A549 (cell line): Measurements from ENCODE around the gene CEP128. TPM values are rescaled to one million over a fixed set of nuclear protein-coding genes. Genes with fewer than 3 reads are reported as not detected.

Source experiments
- ATAC-seq, 2 experiments: fragments of 200-7000 bp in 1 of 2; fragments of >200 bp in 1 of 2; cut with Nextera tagmentation in 1 of 2; cut with Tn5 transposase in 1 of 2; 3 replicates each; pipeline versions ENCODE4 v1.8.0 to v1.9.1; 2018 to 2020; ENCODE audit warnings: mild to moderate bottlenecking in 1 of 2, moderate library complexity in 1 of 2
- CTCF ChIA-PET: fragments of 300-600 bp; sonication (Branson Sonifier 250); formaldehyde crosslinking; extraction: SDS; loops from one replicate; lab custom pipeline; 2021; ENCODE audit warnings: antibody characterized with exemption, inconsistent platforms; lab: Yijun Ruan, JAX
- POLR2A ChIA-PET: fragments of 350-600 bp; formaldehyde crosslinking; extraction: SDS; loops from one replicate; lab custom pipeline; 2021; ENCODE audit warnings: antibody characterized with exemption, inconsistent platforms; lab: Yijun Ruan, JAX
- DNase-seq, 2 experiments: peaks; one replicate each; pipeline versions ENCODE4 v3.0.0 to v3.0.0-alpha.2; 2011 to 2016; ENCODE audit warnings: low read depth in 1 of 2, low spot score in 1 of 2
- FAIRE-seq: peaks from 2 replicates; lab custom pipeline; 2011; peaks lifted over from hg19 to GRCh38; lab: Jason Lieb, UNC
- H3K27ac ChIP-seq, 2 experiments: fragments of >200 bp; sonication (Bioruptor Twin); formaldehyde crosslinking; 3 replicates each; pipeline ENCODE4 v1.5.1; 2016 to 2017
- H3K4me1 ChIP-seq: fragments of >200 bp; sonication (Bioruptor Twin); formaldehyde crosslinking; 3 replicates; pipeline ENCODE4 v1.6.1; 2016
- H3K4me2 ChIP-seq: fragments of >200 bp; sonication (Bioruptor Twin); formaldehyde crosslinking; 3 replicates; pipeline ENCODE4 v1.6.1; 2016
- H3K4me3 ChIP-seq: fragments of >200 bp; sonication (Bioruptor Twin); formaldehyde crosslinking; 3 replicates; pipeline ENCODE4 v1.5.1; 2016
- H3K9me3 ChIP-seq: fragments of >200 bp; sonication (Bioruptor Twin); formaldehyde crosslinking; 3 replicates; pipeline ENCODE4 v1.6.1; 2016
- ATOH8 ChIP-seq: fragments of 250-450 bp; sonication (Bioruptor Pico); IDR thresholded peaks from 2 replicates; pipeline ENCODE4 v1.5.0; 2020; ENCODE audit warnings: low read depth, mild to moderate bottlenecking, moderate library complexity
- BHLHE40 ChIP-seq: IDR thresholded peaks from 2 replicates; pipeline ENCODE4 v1.6.1; 2012; ENCODE audit warnings: low read depth, low read length, inconsistent platforms
- CBX8 ChIP-seq: fragments of 200-600 bp; sonication (generic); IDR thresholded peaks from 2 replicates; pipeline ENCODE4 v1.6.1; 2016
- E2F6 ChIP-seq: IDR thresholded peaks from 2 replicates; pipeline ENCODE4 v1.6.1; 2012; ENCODE audit warnings: low read depth, borderline replicate concordance
- EHF ChIP-seq: fragments of 250-450 bp; sonication (Bioruptor Pico); IDR thresholded peaks from 2 replicates; pipeline ENCODE4 v1.5.0; 2020; ENCODE audit warnings: mild to moderate bottlenecking
- ELK1 ChIP-seq: fragments of 150-350 bp; IDR thresholded peaks from 2 replicates; pipeline ENCODE4 v1.6.1; 2014; ENCODE audit warnings: low read depth, mild to moderate bottlenecking, low read length
- ESRRA ChIP-seq: fragments of 150-350 bp; IDR thresholded peaks from 2 replicates; pipeline ENCODE4 v1.6.1; 2014; ENCODE audit warnings: mild to moderate bottlenecking, low read length, borderline replicate concordance
- FOSL2 ChIP-seq, 2 experiments: fragments of 450-650 bp in 1 of 2; fragments of >200 bp in 1 of 2; sonication (Bioruptor Twin) in 1 of 2; formaldehyde crosslinking; IDR thresholded peaks; 2 replicates each; pipeline versions ENCODE4 v1.5.0 to v1.6.1; 2016 to 2020; ENCODE audit warnings: mild to moderate bottlenecking in 1 of 2, moderate library complexity in 1 of 2
- FOXS1 ChIP-seq: fragments of 250-450 bp; sonication (Bioruptor Pico); IDR thresholded peaks from 2 replicates; pipeline ENCODE4 v1.5.0; 2020; ENCODE audit warnings: mild to moderate bottlenecking, moderate library complexity
- HES2 ChIP-seq: fragments of >200 bp; sonication (Bioruptor Twin); formaldehyde crosslinking; IDR thresholded peaks from 2 replicates; pipeline ENCODE4 v1.6.1; 2016
- HOXA7 ChIP-seq: fragments of 250-450 bp; sonication (Bioruptor Pico); IDR thresholded peaks from 2 replicates; pipeline ENCODE4 v1.5.0; 2020; ENCODE audit warnings: mild to moderate bottlenecking, moderate library complexity
- HOXB13 ChIP-seq: fragments of 250-450 bp; sonication (Bioruptor Pico); IDR thresholded peaks from 2 replicates; pipeline ENCODE4 v1.5.0; 2020; ENCODE audit warnings: low read depth, mild to moderate bottlenecking, moderate library complexity
- JUNB ChIP-seq: fragments of >200 bp; sonication (Bioruptor Twin); formaldehyde crosslinking; IDR thresholded peaks from 2 replicates; pipeline ENCODE4 v1.6.1; 2016
- MAX ChIP-seq: IDR thresholded peaks from 2 replicates; pipeline ENCODE4 v1.6.1; 2012
- MYC ChIP-seq: IDR thresholded peaks from 2 replicates; pipeline ENCODE4 v1.6.1; 2012; ENCODE audit warnings: mild to moderate bottlenecking, inconsistent platforms, low read length, improper control_type of control experiment, borderline replicate concordance
- PHF8 ChIP-seq: fragments of 200-600 bp; sonication (generic); IDR thresholded peaks from 2 replicates; pipeline ENCODE4 v1.6.1; 2016; ENCODE audit warnings: low read depth, mild to moderate bottlenecking, antibody characterized with exemption, moderate library complexity, borderline replicate concordance
- POLR2A ChIP-seq: IDR thresholded peaks from 2 replicates; pipeline ENCODE4 v1.6.1; 2012; ENCODE audit warnings: mild to moderate bottlenecking, low read length
- POLR2AphosphoS2 ChIP-seq: conservative IDR thresholded peaks from 2 replicates; pipeline ENCODE4 v1.6.1; 2012; ENCODE audit warnings: low read length, improper control_type of control experiment, inconsistent platforms
- TFCP2L1 ChIP-seq: fragments of 250-450 bp; sonication (Bioruptor Pico); IDR thresholded peaks from 2 replicates; pipeline ENCODE4 v1.5.0; 2021; ENCODE audit warnings: mild to moderate bottlenecking
- TP53 ChIP-seq: fragments of 250-450 bp; sonication (Bioruptor Pico); IDR thresholded peaks from 2 replicates; pipeline ENCODE4 v1.5.0; 2021; ENCODE audit warnings: mild to moderate bottlenecking, moderate library complexity
- USF2 ChIP-seq: fragments of 450-650 bp; IDR thresholded peaks from 2 replicates; pipeline ENCODE4 v1.6.1; 2014; ENCODE audit warnings: antibody characterized with exemption
- ZFP36 ChIP-seq: fragments of 450-650 bp; IDR thresholded peaks from 2 replicates; pipeline ENCODE4 v1.6.1; 2014; ENCODE audit warnings: borderline replicate concordance; ENCODE audit not compliant: partially characterized antibody
- WGBS: methylation state at CpG from one replicate; pipeline ENCODE4 v1.1.6; 2017; ENCODE audit errors: missing lambda C conversion rate; 5-methylcytosine and 5-hydroxymethylcytosine counted together
- polyA plus RNA-seq, 4 experiments: library from polyadenylated mRNA; depleted of rRNA in 3 of 4; stranded (reverse); fragments of >200 nt; fragmentation: RNase III in 1 of 4; extraction: RNeasy Plus Mini Kit Qiagen cat#74134 plus additional on column Dnase treatment in 1 of 4; gene quantifications; 2 replicates in 3 of 4; 3 replicates in 1 of 4; pipeline ENCODE4 v1.2.3, GENCODE V29; 2011 to 2017

CEP128 gene
- polyA plus RNA-seq, 2 of the 4 experiments (the other 2 are of a cell fraction) = 5.8 to 7.0 TPM

- no peaks in the 10 kb centered on the region for H3K4me1 ChIP-seq
- no peak overlapping the region for H3K27ac ChIP-seq
- no peaks in the 10 kb centered on the region for H3K9me3 ChIP-seq
- TF ChIP-seq FOSL2 (IDR thresholded peaks at IDR 0.05) (no peak), FOSL2 (CRISPR knock-in tag; IDR thresholded peaks at IDR 0.05) (no peak), MYC (no peak), JUNB (no peak), ESRRA (no peak)
- TF ChIP-seq, all 56 proteins: peak for 0
- ATAC-seq (no peak), DNase-seq (no peak), FAIRE-seq (no peak)
- Histone ChIP-seq H3K4me3 (no peak overlapping the region), H3K4me2 (no peak overlapping the region)
- 44% methylated on average over 3 of the region's 3 CpGs for WGBS
- ChIA-PET CTCF (interaction anchor here (0.9 to 1.8 kb wide), 4 partner anchors 9 to 25 kb away, joined by 3 to 4 read pairs (median 4); no protein-coding TSS in a partner anchor), POLR2A (no interaction called here)
These were observed 17.4 kb upstream of the CEP128 start for GRCh38 chr14:80958939-80959338.

- Histone ChIP-seq H3K4me2 (no peak overlapping the region), H3K4me1 (no peaks in the 10 kb centered on the region), H3K9me3 (no peaks in the 10 kb centered on the region), H3K4me3 (no peak overlapping the region), H3K27ac (no peak overlapping the region)
- ChIA-PET CTCF (interaction anchor here (1.5 to 1.8 kb wide), 2 partner anchors 10 to 24 kb away, joined by 3 to 4 read pairs; no protein-coding TSS in a partner anchor), POLR2A (no interaction called here)
- no peak for FAIRE-seq
- no peak for DNase-seq
- ATAC-seq = no peak
- TF ChIP-seq TP53 (CRISPR knock-in tag) = no peak
- 44% methylated on average over 2 of the region's 2 CpGs for WGBS
These were observed 16.7 kb upstream of the CEP128 start for GRCh38 chr14:80958226-80958625.

- TF ChIP-seq FOXS1 (CRISPR knock-in tag) (no peak), PHF8 (no peak), HES2 (no peak), EHF (no peak), ELK1 (no peak), ATOH8 (no peak), POLR2AphosphoS2 (no peak), E2F6 (no peak), USF2 (no peak), ZFP36 (no peak), CBX8 (no peak), HOXB13 (CRISPR knock-in tag) (no peak), POLR2A (no peak), MAX (no peak), TP53 (CRISPR knock-in tag) (no peak), FOSL2 (IDR thresholded peaks at IDR 0.05) (no peak), FOSL2 (CRISPR knock-in tag; IDR thresholded peaks at IDR 0.05) (no peak), HOXA7 (CRISPR knock-in tag) (no peak), TFCP2L1 (CRISPR knock-in tag) (no peak), BHLHE40 (no peak)
- TF ChIP-seq, all 56 proteins: peak for 0
- ATAC-seq (no peak), FAIRE-seq (no peak), DNase-seq (no peak)
- Histone ChIP-seq H3K4me1 (no peaks in the 10 kb centered on the region), H3K27ac (no peak overlapping the region), H3K4me3 (no peak overlapping the region), H3K4me2 (no peak overlapping the region), H3K9me3 (no peaks in the 10 kb centered on the region)
- WGBS = 47% methylated on average over 2 of the region's 2 CpGs
- POLR2A ChIA-PET = no interaction called here
- CTCF ChIA-PET = interaction anchor here (4.3 kb wide), 1 partner anchor 30 kb away, joined by 57 read pairs; no protein-coding TSS in a partner anchor
These were observed 16.1 kb upstream of the CEP128 start for GRCh38 chr14:80957613-80958012.
